CD8-positive, alpha-beta memory T cell (primary cell): ENCODE data around the gene MGAT3. TPM values are rescaled to one million over a fixed set of nuclear protein-coding genes. Genes with fewer than 3 reads are reported as not detected.

Experiments used
- CTCF ChIA-PET: fragments of 350-600 bp; sonication (Branson Sonifier 250); formaldehyde crosslinking; loops from one replicate; lab custom pipeline; 2021; ENCODE audit warnings: antibody characterized with exemption; lab: Charles Lee
- POLR2A ChIA-PET: fragments of 350-600 bp; sonication (Branson Sonifier 250); formaldehyde crosslinking; loops from one replicate; lab custom pipeline; 2021; ENCODE audit warnings: antibody characterized with exemption; lab: Charles Lee
- DNase-seq, 5 donors: peaks; one replicate each; pipeline versions ENCODE4 v3.0.0 to v3.0.0-alpha.2; 2020 to 2022; ENCODE audit warnings: mixed read lengths in 1 of 5
- H3K27ac ChIP-seq: one replicate; pipeline ENCODE4 v1.7.0; 2013; ENCODE audit warnings: low read depth, mild to moderate bottlenecking, low read length, moderate library complexity
- H3K27me3 ChIP-seq: 2 replicates; pipeline ENCODE4 v1.7.0; 2013; ENCODE audit warnings: low read length, mild to moderate bottlenecking; ENCODE audit not compliant: insufficient read depth, poor library complexity, severe bottlenecking
- H3K36me3 ChIP-seq: 2 replicates; pipeline ENCODE4 v1.7.0; 2013; ENCODE audit warnings: mild to moderate bottlenecking, low read length, moderate library complexity; ENCODE audit not compliant: insufficient read depth
- H3K4me1 ChIP-seq: 2 replicates; pipeline ENCODE4 v1.7.0; 2013; ENCODE audit warnings: mild to moderate bottlenecking, low read length, moderate library complexity; ENCODE audit not compliant: insufficient read depth
- H3K4me3 ChIP-seq: 2 replicates; pipeline ENCODE4 v1.7.0; 2013; ENCODE audit warnings: mild to moderate bottlenecking, low read length
- H3K9me3 ChIP-seq: 2 replicates; pipeline ENCODE4 v1.7.0; 2013; ENCODE audit warnings: mild to moderate bottlenecking, low read length
- H3K27ac Mint-ChIP-seq, 8 donors: one replicate each; pipeline ENCODE4 v1.8.0; 2020 to 2021; ENCODE audit warnings: mixed read lengths in 8 of 8, mild to moderate bottlenecking in 6 of 8, inconsistent platforms in 3 of 8, moderate library complexity in 3 of 8
- H3K27me3 Mint-ChIP-seq, 2 donors: one replicate each; pipeline ENCODE4 v1.8.0; 2020 to 2021; ENCODE audit warnings: mixed read lengths in 2 of 2, mild to moderate bottlenecking in 1 of 2, moderate library complexity in 1 of 2
- H3K36me3 Mint-ChIP-seq, 3 donors: one replicate each; pipeline ENCODE4 v1.8.0; 2020 to 2021; ENCODE audit warnings: mixed read lengths in 3 of 3, inconsistent platforms in 1 of 3, mild to moderate bottlenecking in 1 of 3
- H3K4me1 Mint-ChIP-seq, 3 donors: one replicate each; pipeline ENCODE4 v1.8.0; 2020 to 2021; ENCODE audit warnings: mixed read lengths in 3 of 3, inconsistent platforms in 1 of 3, mild to moderate bottlenecking in 1 of 3
- H3K4me3 Mint-ChIP-seq, 7 donors: one replicate each; pipeline ENCODE4 v1.8.0; 2020 to 2021; ENCODE audit warnings: mixed read lengths in 7 of 7, mild to moderate bottlenecking in 6 of 7, moderate library complexity in 4 of 7, inconsistent platforms in 2 of 7
- H3K9me3 Mint-ChIP-seq, 5 donors: one replicate each; pipeline ENCODE4 v1.8.0; 2020 to 2022; ENCODE audit warnings: mixed read lengths in 5 of 5, mild to moderate bottlenecking in 3 of 5, moderate library complexity in 2 of 5, inconsistent platforms in 1 of 5
- polyA plus RNA-seq: library from polyadenylated mRNA; unstranded; fragments of 300-500 nt; fragmentation: Illumina TruSeq; gene quantifications from one replicate; pipeline ENCODE4 v1.2.3, GENCODE V29; 2021
- total RNA-seq, 2 experiments: library from RNA; stranded (reverse); gene quantifications; one replicate each; pipeline ENCODE4 v1.2.3, GENCODE V29; 2021

MGAT3 gene
- total and polyA plus RNA-seq, 3 experiments from 2014 or later = 0.03 to 0.37 (median 0.27) TPM

- Mint-ChIP-seq H3K4me1 (peaks cover 71 to 92% (median 84%) of the 10 kb centered on the region in 3 donors), H3K36me3 (peaks cover 0 to 71% (median 7%) of the 10 kb centered on the region in 3 donors), H3K9me3 (no peaks in the 10 kb centered on the region), H3K4me3 (peak overlapping the region in 4 of 7 donors; percentile 3 to 56 (median 42)), H3K27me3 (no peaks in the 10 kb centered on the region), H3K27ac (peak overlapping the region; percentile 84 to 95 (median 90))
- peaks cover 33% of the 10 kb centered on the region for H3K36me3 ChIP-seq
- peaks cover 77% of the 10 kb centered on the region for H3K4me1 ChIP-seq
- ChIA-PET CTCF (interaction anchor here (1.2 to 4.9 kb wide), 6 partner anchors 7 to 509 kb away, joined by 3 to 52 read pairs (median 22); partner anchors contain the start of gene ATF4), POLR2A (interaction anchor here (1.6 kb wide), 1 partner anchor 26 kb away, joined by 9 read pairs; the partner anchor contains the start of gene MIEF1)
- no peaks in the 10 kb centered on the region for H3K27me3 ChIP-seq
- no peak for DNase-seq
- no peak overlapping the region for H3K4me3 ChIP-seq
- H3K27ac ChIP-seq = no peak overlapping the region
- H3K9me3 ChIP-seq = no peaks in the 10 kb centered on the region
Measured at GRCh38 chr22:39527481-39527961, 70.7 kb downstream of the MGAT3 start.

- DNase-seq = no peak
- no peaks in the 10 kb centered on the region for H3K9me3 ChIP-seq
- ChIA-PET CTCF (interaction anchor here (0.9 to 4.9 kb wide), 23 partner anchors 8 to 658 kb away, joined by 3 to 57 read pairs (median 10); partner anchors contain the start of genes ATF4, MIEF1, RPL3 and TAB1), POLR2A (interaction anchor here (1.3 to 2.3 kb wide), 4 partner anchors 8 to 516 kb away, joined by 3 to 33 read pairs (median 8); partner anchors contain the start of genes ATF4, MIEF1 and TAB1)
- H3K27ac Mint-ChIP-seq = peak overlapping the region; percentile 47 to 95 (median 88)
- H3K4me1 ChIP-seq = peaks cover 71% of the 10 kb centered on the region
- H3K4me3 ChIP-seq = no peak overlapping the region
- no peak overlapping the region for H3K27ac ChIP-seq
- H3K4me3 Mint-ChIP-seq = peak overlapping the region in 2 of 7 donors; percentile 47 to 56
- peaks cover 0 to 66% (median 3%) of the 10 kb centered on the region in 3 donors for H3K36me3 Mint-ChIP-seq
- no peaks in the 10 kb centered on the region for H3K27me3 ChIP-seq
- no peaks in the 10 kb centered on the region for H3K9me3 Mint-ChIP-seq
- peaks cover 28% of the 10 kb centered on the region for H3K36me3 ChIP-seq
- no peaks in the 10 kb centered on the region for H3K27me3 Mint-ChIP-seq
- peaks cover 69 to 91% (median 83%) of the 10 kb centered on the region in 3 donors for H3K4me1 Mint-ChIP-seq
Measured at GRCh38 chr22:39528080-39528661, 71.4 kb downstream of the MGAT3 start.

GRCh38 chr22:39528681-39529486 lies 72.1 kb downstream of the MGAT3 start:
- peak; percentile 87 to 95 (median 88) for DNase-seq
- H3K27ac Mint-ChIP-seq = peak overlapping the region; percentile 80 to 94 (median 86)
- H3K36me3 Mint-ChIP-seq = peaks cover 0 to 62% (median 3%) of the 10 kb centered on the region in 3 donors
- peaks cover 66 to 89% (median 83%) of the 10 kb centered on the region in 3 donors for H3K4me1 Mint-ChIP-seq
- no peaks in the 10 kb centered on the region for H3K9me3 Mint-ChIP-seq
- CTCF ChIA-PET = interaction anchor here (0.6 to 4.9 kb wide), 44 partner anchors 9 to 659 kb away, joined by 3 to 57 read pairs (median 4); partner anchors contain the start of genes ATF4, MIEF1, RPL3 and TAB1
- H3K4me3 ChIP-seq = peak overlapping the region; percentile 25
- H3K27ac ChIP-seq = no peak overlapping the region
- no peaks in the 10 kb centered on the region for H3K9me3 ChIP-seq
- H3K27me3 Mint-ChIP-seq = no peaks in the 10 kb centered on the region
- H3K4me3 Mint-ChIP-seq = peak overlapping the region; percentile 40 to 87 (median 73)
- no peaks in the 10 kb centered on the region for H3K27me3 ChIP-seq
- peaks cover 67% of the 10 kb centered on the region for H3K4me1 ChIP-seq
- POLR2A ChIA-PET = interaction anchor here (0.5 to 2.3 kb wide), 12 partner anchors 8 to 515 kb away, joined by 3 to 33 read pairs (median 4); partner anchors contain the start of genes ATF4, MIEF1, RPL3 and TAB1
- H3K36me3 ChIP-seq = peaks cover 25% of the 10 kb centered on the region

- no peak overlapping the region for H3K4me3 ChIP-seq
- CTCF ChIA-PET = interaction anchor here (0.7 to 4.9 kb wide), 41 partner anchors 9 to 660 kb away, joined by 3 to 57 read pairs (median 4); partner anchors contain the start of genes ATF4, MIEF1, RPL3 and TAB1
- no peaks in the 10 kb centered on the region for H3K27me3 Mint-ChIP-seq
Measured at GRCh38 chr22:39529487-39529851, 72.7 kb downstream of the MGAT3 start.

GRCh38 chr22:39530116-39530515 lies 73.3 kb downstream of the MGAT3 start:
- CTCF ChIA-PET = interaction anchor here (0.8 to 4.9 kb wide), 15 partner anchors 10 to 495 kb away, joined by 3 to 57 read pairs (median 5); partner anchors contain the start of genes ATF4, MIEF1 and TAB1
- no peaks in the 10 kb centered on the region for H3K9me3 ChIP-seq
- no peaks in the 10 kb centered on the region for H3K27me3 Mint-ChIP-seq
- no peaks in the 10 kb centered on the region for H3K27me3 ChIP-seq
- H3K4me3 ChIP-seq = no peak overlapping the region
- H3K36me3 Mint-ChIP-seq = peaks cover 0 to 50% (median 3%) of the 10 kb centered on the region in 3 donors
- no peak overlapping the region for H3K27ac ChIP-seq
- no peak for DNase-seq
- H3K36me3 ChIP-seq = peaks cover 18% of the 10 kb centered on the region
- H3K4me1 Mint-ChIP-seq = peaks cover 60 to 83% (median 78%) of the 10 kb centered on the region in 3 donors
- H3K4me1 ChIP-seq = peaks cover 70% of the 10 kb centered on the region
- H3K9me3 Mint-ChIP-seq = no peaks in the 10 kb centered on the region
- H3K27ac Mint-ChIP-seq = peak overlapping the region in 6 of 8 donors; percentile 19 to 92 (median 64)
- peak overlapping the region; percentile 0 to 92 (median 69) for H3K4me3 Mint-ChIP-seq
- POLR2A ChIA-PET = interaction anchor here (0.5 to 2.3 kb wide), 5 partner anchors 10 to 514 kb away, joined by 3 to 33 read pairs (median 4); partner anchors contain the start of genes ATF4 and TAB1

More at GRCh38 chr22:39529487-39529851, 72.7 kb downstream of the MGAT3 start:
- no peak overlapping the region for H3K27ac ChIP-seq
- peaks cover 65 to 88% (median 81%) of the 10 kb centered on the region in 3 donors for H3K4me1 Mint-ChIP-seq
- POLR2A ChIA-PET = interaction anchor here (0.5 to 2.3 kb wide), 13 partner anchors 9 to 515 kb away, joined by 3 to 33 read pairs (median 4); partner anchors contain the start of genes ATF4, MIEF1, RPL3 and TAB1
- peaks cover 64% of the 10 kb centered on the region for H3K4me1 ChIP-seq
- no peak for DNase-seq
- peaks cover 0 to 56% (median 3%) of the 10 kb centered on the region in 3 donors for H3K36me3 Mint-ChIP-seq
- H3K27me3 ChIP-seq = no peaks in the 10 kb centered on the region
- peak overlapping the region in 7 of 8 donors; percentile 73 to 92 (median 85) for H3K27ac Mint-ChIP-seq
- no peaks in the 10 kb centered on the region for H3K9me3 ChIP-seq
- peaks cover 19% of the 10 kb centered on the region for H3K36me3 ChIP-seq
- H3K4me3 Mint-ChIP-seq = peak overlapping the region; percentile 40 to 87 (median 73)
- no peaks in the 10 kb centered on the region for H3K9me3 Mint-ChIP-seq

GRCh38 chr22:39530692-39531331 lies 74.0 kb downstream of the MGAT3 start:
- Histone ChIP-seq H3K36me3 (peaks cover 18% of the 10 kb centered on the region), H3K9me3 (no peaks in the 10 kb centered on the region), H3K27me3 (no peaks in the 10 kb centered on the region), H3K27ac (no peak overlapping the region), H3K4me1 (peaks cover 70% of the 10 kb centered on the region), H3K4me3 (peak overlapping the region; percentile 92)
- CTCF ChIA-PET = interaction anchor here (0.6 to 4.9 kb wide), 15 partner anchors 11 to 564 kb away, joined by 3 to 57 read pairs (median 5); partner anchors contain the start of genes ATF4, MIEF1 and TAB1
- Mint-ChIP-seq H3K4me1 (peaks cover 56 to 76% (median 73%) of the 10 kb centered on the region in 3 donors), H3K4me3 (peak overlapping the region; percentile 87 to 97 (median 93)), H3K9me3 (no peaks in the 10 kb centered on the region), H3K27me3 (no peaks in the 10 kb centered on the region), H3K36me3 (peaks cover 0 to 45% (median 3%) of the 10 kb centered on the region in 3 donors), H3K27ac (peak overlapping the region in 7 of 8 donors; percentile 66 to 97 (median 87))
- peak in 1 of 5 donors; percentile 52 for DNase-seq
- POLR2A ChIA-PET = interaction anchor here (0.6 to 2.3 kb wide), 6 partner anchors 10 to 513 kb away, joined by 3 to 33 read pairs (median 4); partner anchors contain the start of gene ATF4
